ENCODE measurements around the gene ETV5.

DNA sequence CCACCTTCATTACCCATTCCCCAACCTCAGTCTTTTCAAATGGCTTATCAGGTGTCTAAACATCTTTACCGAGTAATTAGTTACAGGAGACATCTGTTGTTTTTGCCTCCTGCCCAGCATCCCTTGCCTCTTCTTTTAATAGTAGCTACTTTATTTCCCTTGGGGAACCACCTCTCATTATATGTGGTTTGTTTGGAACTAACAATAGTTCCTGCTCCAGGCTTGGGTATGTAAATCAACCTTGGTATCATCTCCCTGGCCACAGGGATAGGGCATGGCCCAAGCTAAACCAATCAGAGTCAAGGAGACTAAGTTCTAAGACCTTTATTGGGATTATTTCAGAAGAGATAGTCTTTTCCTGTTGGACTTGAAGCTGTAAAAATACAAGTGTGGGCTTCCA lies 76.6 kb downstream of the ETV5 start:
- TF ChIP-seq CTCF (IDR thresholded peaks at IDR 0.05; ENCODE audit: insufficient read depth, low read length, poor library complexity, severe bottlenecking), result no peak
- no peak for TF ChIP-seq EZH2phosphoT487 (conservative IDR thresholded peaks at IDR 0.05; ENCODE audit: low read length)

Measured in SU-DHL-6 (cell line).